ENCODE results near the gene TMEM11. TPM values are rescaled to one million over a fixed set of nuclear protein-coding genes. Genes with fewer than 3 reads are reported as not detected.

Gene TMEM11
- total and polyA plus RNA-seq, 7 donors = 52.9 to 159 (median 78.4) TPM

DNA sequence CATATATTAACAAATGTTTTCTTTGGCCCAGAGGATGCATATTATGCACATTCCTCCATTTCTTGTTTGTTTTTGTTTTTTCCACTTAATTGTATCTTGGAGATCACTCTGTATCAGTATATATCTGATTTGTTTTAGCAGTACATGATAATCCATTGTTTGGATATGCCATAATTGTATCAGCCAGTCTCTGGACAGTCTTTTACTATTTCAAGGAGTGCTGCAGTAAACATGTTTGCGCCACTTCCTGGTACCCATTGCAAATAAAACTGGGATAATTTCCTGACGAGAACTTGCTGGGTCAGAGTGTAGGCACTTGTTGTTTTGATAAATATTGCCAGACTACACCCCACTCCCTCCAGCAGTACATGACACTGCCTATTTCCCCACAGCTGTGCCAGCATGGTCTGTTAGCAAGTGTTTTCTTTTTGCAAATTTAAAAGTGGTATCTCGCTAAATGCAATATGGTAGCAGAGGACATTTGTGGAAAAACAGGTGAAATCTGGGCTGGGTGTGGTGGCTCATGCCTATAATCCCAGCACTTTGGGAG is 4.9 kb upstream of the TMEM11 start:
- intact Hi-C loops (cut with DNase I) = no loop called here
- WGBS, 3 donors = 81 to 91% (median 87%) methylated on average over 3 of the region's 3 CpGs
- Histone ChIP-seq H3K4me1 (peaks cover 27% of the 10 kb centered on the region), H3K9me3 (no peaks in the 10 kb centered on the region), H3K27ac (no peak overlapping the region), H3K36me3 (ENCODE audit: insufficient read depth in 1 of 2, low read depth in 1 of 2) (peaks cover 0 to 24% of the 10 kb centered on the region in 2 donors), H3K4me3 (no peak overlapping the region), H3K27me3 (ENCODE audit: insufficient read depth in 3 of 3, low read length in 2 of 3) (no peaks in the 10 kb centered on the region)
- no peak for TF ChIP-seq CTCF (IDR thresholded peaks at IDR 0.05)
- ATAC-seq (no peak), DNase-seq (no peak)

DNA sequence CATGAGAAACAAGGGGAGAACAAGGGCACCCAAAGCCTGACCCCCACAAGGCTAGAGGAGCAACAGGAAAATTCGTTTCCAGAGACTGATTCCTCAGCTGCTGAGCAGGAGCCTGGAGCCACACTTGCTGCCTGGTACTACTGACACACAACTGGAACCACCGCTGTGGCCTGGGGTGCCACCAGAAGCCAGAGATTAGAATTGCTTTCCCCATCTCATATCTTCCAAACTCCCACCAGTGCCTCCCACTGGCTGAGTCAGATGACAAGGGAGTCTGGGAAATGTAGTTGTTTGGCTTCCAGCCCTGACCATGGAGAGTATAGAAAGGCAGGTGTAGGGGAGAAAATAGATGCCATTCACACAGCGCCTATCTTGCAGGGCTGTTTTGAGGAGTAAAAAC is 4.1 kb upstream of the TMEM11 start:
- intact Hi-C loops (cut with DNase I) = no loop called here
- Histone ChIP-seq H3K4me3 (no peak overlapping the region), H3K4me1 (peaks cover 28% of the 10 kb centered on the region), H3K9me3 (no peaks in the 10 kb centered on the region), H3K36me3 (ENCODE audit: insufficient read depth in 1 of 2, low read depth in 1 of 2) (peaks cover 0 to 24% of the 10 kb centered on the region in 2 donors), H3K27ac (no peak overlapping the region), H3K27me3 (ENCODE audit: insufficient read depth in 3 of 3, low read length in 2 of 3) (no peaks in the 10 kb centered on the region)
- no peak for ATAC-seq
- no peak for TF ChIP-seq CTCF (IDR thresholded peaks at IDR 0.05)
- DNase-seq = no peak
- 46 to 59% (median 49%) methylated on average over 3 of the region's 3 CpGs for WGBS, 3 donors

DNA sequence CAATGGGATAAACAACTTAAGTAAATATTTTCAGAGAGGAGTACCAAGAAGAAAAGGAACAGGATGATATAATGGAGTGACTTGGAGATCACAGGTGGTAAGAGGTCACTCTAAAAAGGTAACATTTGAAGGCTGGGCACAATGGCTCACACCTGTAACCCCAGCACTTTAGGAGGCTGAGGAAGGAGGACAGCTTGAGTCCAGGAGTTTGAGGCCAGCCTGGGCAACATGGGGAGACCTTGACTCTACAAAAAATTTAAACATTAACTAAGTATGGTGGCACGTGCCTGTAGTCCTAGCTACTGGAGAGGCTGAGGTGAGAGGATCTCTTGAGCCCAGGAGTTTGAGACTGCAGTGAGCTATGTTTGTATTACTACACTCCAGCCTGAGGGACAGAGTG is 3.4 kb upstream of the TMEM11 start:
- no peaks in the 10 kb centered on the region for H3K9me3 ChIP-seq
- TF ChIP-seq CTCF (IDR thresholded peaks at IDR 0.05) = no peak
- no peak overlapping the region for H3K27ac ChIP-seq
- 88 to 94% (median 91%) methylated on average over 1 of the region's 1 CpG for WGBS, 3 donors
- peaks cover 0 to 24% of the 10 kb centered on the region in 2 donors for H3K36me3 ChIP-seq (ENCODE audit: insufficient read depth in 1 of 2, low read depth in 1 of 2)
- DNase-seq (no peak), ATAC-seq (no peak)
- peaks cover 36% of the 10 kb centered on the region for H3K4me1 ChIP-seq
- no peaks in the 10 kb centered on the region for H3K27me3 ChIP-seq (ENCODE audit: insufficient read depth in 3 of 3, low read length in 2 of 3)
- no peak overlapping the region for H3K4me3 ChIP-seq
- intact Hi-C loops (cut with DNase I) = loop anchor here in 1 of 2 donors (2.0 kb wide), 1 partner anchor 25 kb away; no protein-coding TSS in a partner anchor

GRCh38 chr17:21215935-21216334 is 2.0 kb upstream of the TMEM11 start:
- no peak for TF ChIP-seq CTCF (IDR thresholded peaks at IDR 0.05)
- ATAC-seq (no peak), DNase-seq (no peak)
- peak overlapping the region; percentile 99 for H3K27ac ChIP-seq
- no peaks in the 10 kb centered on the region for H3K9me3 ChIP-seq
- intact Hi-C loops (cut with DNase I) = loop anchor here in 1 of 2 donors (2.0 kb wide), 1 partner anchor 27 kb away; no protein-coding TSS in a partner anchor
- H3K4me3 ChIP-seq = no peak overlapping the region
- no peaks in the 10 kb centered on the region for H3K27me3 ChIP-seq (ENCODE audit: insufficient read depth in 3 of 3, low read length in 2 of 3)
- 82 to 92% (median 82%) methylated on average over 6 of the region's 6 CpGs for WGBS, 3 donors
- peaks cover 0 to 16% of the 10 kb centered on the region in 2 donors for H3K36me3 ChIP-seq (ENCODE audit: insufficient read depth in 1 of 2, low read depth in 1 of 2)
- H3K4me1 ChIP-seq = peaks cover 50% of the 10 kb centered on the region
